Neutrophil (primary cell): ENCODE data around the gene DUSP2.

Experiments used
- H3K27ac ChIP-seq: fragments of 200-600 bp; sonication (generic); 2 replicates; pipeline ENCODE4 v1.5.1; 2016; ENCODE audit warnings: mild to moderate bottlenecking, moderate library complexity
- H3K27me3 ChIP-seq: fragments of 200-600 bp; sonication (generic); 2 replicates; pipeline ENCODE4 v1.6.0; 2016; ENCODE audit warnings: mild to moderate bottlenecking
- H3K36me3 ChIP-seq: fragments of 200-600 bp; sonication (generic); 2 replicates; pipeline ENCODE4 v1.5.1; 2017
- H3K4me1 ChIP-seq, 2 experiments: fragments of 200-600 bp in 1 of 2; sonication (generic) in 1 of 2; 1 replicate in 1 of 2; 2 replicates in 1 of 2; pipeline versions ENCODE4 v1.5.1 to v1.6.1; 2013 to 2016; ENCODE audit warnings: low read depth in 1 of 2, low read length in 1 of 2, mild to moderate bottlenecking in 1 of 2, moderate library complexity in 1 of 2; ENCODE audit not compliant: control insufficient read depth in 1 of 2, insufficient read depth in 1 of 2
- H3K4me3 ChIP-seq, 2 experiments: fragments of 200-600 bp in 1 of 2; sonication (generic) in 1 of 2; 1 replicate in 1 of 2; 2 replicates in 1 of 2; pipeline ENCODE4 v1.5.1; 2013 to 2016; ENCODE audit warnings: low read depth in 1 of 2, low read length in 1 of 2, mild to moderate bottlenecking in 1 of 2, moderate library complexity in 1 of 2
- H3K9me3 ChIP-seq: fragments of 200-600 bp; sonication (generic); 2 replicates; pipeline ENCODE4 v1.5.1; 2016
- TF ChIP-seq, protein P1 (sequence below): fragments of 200-600 bp; sonication (generic); IDR thresholded peaks from 2 replicates; pipeline ENCODE4 v1.5.1; 2016; ENCODE audit warnings: antibody characterized with exemption

DUSP2 gene

DNA sequence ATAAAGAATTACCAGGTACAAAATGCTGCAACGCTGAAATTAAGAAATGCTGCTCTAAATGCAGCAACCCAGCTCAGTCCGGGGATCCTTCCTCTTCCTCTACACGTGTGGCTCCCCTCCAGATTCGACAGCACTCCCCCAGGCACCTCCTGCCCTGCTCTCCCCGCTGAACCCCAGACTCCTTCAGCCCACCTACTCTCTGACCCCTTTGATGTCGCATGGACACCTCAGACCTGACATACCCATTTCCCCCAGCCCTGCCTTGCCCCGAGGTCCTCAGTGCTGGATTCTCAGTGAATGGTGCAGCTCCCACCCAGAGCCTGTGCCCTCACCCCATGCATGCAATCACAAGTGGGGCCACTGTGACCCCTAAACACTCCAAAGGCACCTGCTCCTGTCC, 24.2 kb downstream of the DUSP2 start:
- TF ChIP-seq, protein P1, sequence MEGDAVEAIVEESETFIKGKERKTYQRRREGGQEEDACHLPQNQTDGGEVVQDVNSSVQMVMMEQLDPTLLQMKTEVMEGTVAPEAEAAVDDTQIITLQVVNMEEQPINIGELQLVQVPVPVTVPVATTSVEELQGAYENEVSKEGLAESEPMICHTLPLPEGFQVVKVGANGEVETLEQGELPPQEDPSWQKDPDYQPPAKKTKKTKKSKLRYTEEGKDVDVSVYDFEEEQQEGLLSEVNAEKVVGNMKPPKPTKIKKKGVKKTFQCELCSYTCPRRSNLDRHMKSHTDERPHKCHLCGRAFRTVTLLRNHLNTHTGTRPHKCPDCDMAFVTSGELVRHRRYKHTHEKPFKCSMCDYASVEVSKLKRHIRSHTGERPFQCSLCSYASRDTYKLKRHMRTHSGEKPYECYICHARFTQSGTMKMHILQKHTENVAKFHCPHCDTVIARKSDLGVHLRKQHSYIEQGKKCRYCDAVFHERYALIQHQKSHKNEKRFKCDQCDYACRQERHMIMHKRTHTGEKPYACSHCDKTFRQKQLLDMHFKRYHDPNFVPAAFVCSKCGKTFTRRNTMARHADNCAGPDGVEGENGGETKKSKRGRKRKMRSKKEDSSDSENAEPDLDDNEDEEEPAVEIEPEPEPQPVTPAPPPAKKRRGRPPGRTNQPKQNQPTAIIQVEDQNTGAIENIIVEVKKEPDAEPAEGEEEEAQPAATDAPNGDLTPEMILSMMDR = no peak
- Histone ChIP-seq H3K9me3 (no peaks in the 10 kb centered on the region), H3K4me1 (peaks cover 3 to 13% of the 10 kb centered on the region in 2 experiments), H3K36me3 (no peaks in the 10 kb centered on the region), H3K27me3 (peaks cover 60% of the 10 kb centered on the region), H3K4me3 (no peak overlapping the region), H3K27ac (no peak overlapping the region)

DNA sequence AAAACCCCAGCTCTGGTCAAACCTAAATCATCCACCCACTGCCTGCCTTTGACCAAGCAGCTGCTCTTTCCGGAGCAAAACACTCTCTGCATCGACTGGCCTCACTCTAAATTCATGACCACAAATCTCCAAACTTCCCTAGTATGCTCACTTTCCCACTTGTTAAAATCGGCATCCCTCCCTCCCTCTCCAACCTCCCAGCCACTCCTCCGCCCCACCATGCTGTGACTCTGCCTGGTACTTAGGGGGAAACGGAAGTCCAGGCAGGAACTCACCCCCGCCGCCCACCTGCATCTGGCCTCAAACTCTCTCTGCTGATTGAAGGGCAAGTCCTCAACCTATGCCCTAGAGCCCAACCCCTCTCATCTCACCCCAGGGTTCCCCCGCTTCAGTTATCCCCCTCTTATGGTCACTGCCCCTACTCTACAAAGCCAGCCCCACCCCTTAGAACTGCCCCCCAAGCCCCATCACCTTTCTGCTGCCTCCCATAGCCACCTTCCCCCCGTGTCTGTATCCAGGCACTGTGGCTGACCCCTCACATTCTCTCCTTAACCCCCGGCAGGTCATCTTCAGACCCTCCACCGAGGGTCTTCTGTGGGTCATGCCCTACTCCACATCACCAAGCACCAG, 25.0 kb downstream of the DUSP2 start:
- Histone ChIP-seq H3K36me3 (no peaks in the 10 kb centered on the region), H3K4me1 (peaks cover 3 to 17% of the 10 kb centered on the region in 2 experiments), H3K4me3 (no peak overlapping the region), H3K9me3 (no peaks in the 10 kb centered on the region), H3K27me3 (peaks cover 68% of the 10 kb centered on the region), H3K27ac (no peak overlapping the region)
- TF ChIP-seq, protein P1 = no peak

DNA sequence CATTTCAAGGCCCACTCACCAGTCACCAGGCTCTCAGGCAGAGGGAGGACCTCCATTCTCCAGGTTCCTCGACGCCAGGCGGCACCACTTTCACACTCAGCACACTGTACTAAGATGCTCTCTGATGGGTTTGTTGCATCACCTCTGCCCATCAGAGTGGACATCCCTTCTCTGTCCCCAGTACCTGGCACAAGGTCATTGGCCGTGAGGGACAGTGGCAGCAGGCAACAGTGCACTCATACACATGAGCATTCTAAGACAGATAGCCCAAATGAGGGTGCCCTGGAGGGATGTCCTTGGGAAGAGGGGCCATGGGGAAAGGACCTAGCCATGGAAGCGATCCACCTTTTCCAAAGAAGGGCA, 25.9 kb downstream of the DUSP2 start:
- no peaks in the 10 kb centered on the region for H3K9me3 ChIP-seq
- H3K4me3 ChIP-seq = no peak overlapping the region
- TF ChIP-seq, protein P1 = no peak
- H3K36me3 ChIP-seq = no peaks in the 10 kb centered on the region
- peaks cover 3 to 17% of the 10 kb centered on the region in 2 experiments for H3K4me1 ChIP-seq
- no peak overlapping the region for H3K27ac ChIP-seq
- H3K27me3 ChIP-seq = peaks cover 77% of the 10 kb centered on the region

DNA sequence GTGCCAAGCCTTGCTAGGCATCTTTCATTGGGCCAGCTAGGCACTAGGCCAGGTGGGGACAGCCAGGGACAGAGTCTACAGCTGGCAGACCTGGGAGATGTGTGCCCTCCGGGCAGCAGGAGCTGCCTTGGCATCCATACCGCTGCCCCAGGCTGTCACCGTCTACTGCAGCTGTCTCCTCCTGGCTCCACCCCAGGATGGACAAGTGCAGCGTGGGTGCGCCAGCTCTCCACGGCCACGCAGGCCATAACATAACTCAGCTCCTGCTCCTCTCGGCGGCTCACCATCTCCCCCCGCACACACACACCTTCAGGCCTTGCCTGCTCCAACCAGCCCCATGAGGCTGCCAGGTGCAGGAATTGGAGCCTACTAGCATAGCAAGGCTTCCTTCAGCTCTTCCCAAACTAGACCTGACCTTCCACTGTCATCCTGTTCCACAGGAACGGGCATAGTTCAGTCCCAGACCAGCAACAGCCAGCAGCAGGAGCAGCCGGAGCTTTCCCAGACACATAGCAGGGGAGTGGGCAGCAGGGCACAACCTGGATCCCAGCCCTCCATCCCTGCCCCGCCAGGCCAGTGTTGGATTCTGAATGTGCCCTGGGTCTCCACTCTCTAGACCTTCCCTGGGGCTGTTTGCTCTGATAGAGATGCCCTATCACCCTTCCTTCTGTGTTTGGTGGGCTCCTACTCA, 26.4 kb downstream of the DUSP2 start:
- H3K36me3 ChIP-seq = no peaks in the 10 kb centered on the region
- TF ChIP-seq, protein P1 = no peak
- peaks cover 82% of the 10 kb centered on the region for H3K27me3 ChIP-seq
- H3K4me3 ChIP-seq = no peak overlapping the region
- H3K9me3 ChIP-seq = no peaks in the 10 kb centered on the region
- H3K4me1 ChIP-seq = peaks cover 3 to 17% of the 10 kb centered on the region in 2 experiments
- H3K27ac ChIP-seq = no peak overlapping the region

DNA sequence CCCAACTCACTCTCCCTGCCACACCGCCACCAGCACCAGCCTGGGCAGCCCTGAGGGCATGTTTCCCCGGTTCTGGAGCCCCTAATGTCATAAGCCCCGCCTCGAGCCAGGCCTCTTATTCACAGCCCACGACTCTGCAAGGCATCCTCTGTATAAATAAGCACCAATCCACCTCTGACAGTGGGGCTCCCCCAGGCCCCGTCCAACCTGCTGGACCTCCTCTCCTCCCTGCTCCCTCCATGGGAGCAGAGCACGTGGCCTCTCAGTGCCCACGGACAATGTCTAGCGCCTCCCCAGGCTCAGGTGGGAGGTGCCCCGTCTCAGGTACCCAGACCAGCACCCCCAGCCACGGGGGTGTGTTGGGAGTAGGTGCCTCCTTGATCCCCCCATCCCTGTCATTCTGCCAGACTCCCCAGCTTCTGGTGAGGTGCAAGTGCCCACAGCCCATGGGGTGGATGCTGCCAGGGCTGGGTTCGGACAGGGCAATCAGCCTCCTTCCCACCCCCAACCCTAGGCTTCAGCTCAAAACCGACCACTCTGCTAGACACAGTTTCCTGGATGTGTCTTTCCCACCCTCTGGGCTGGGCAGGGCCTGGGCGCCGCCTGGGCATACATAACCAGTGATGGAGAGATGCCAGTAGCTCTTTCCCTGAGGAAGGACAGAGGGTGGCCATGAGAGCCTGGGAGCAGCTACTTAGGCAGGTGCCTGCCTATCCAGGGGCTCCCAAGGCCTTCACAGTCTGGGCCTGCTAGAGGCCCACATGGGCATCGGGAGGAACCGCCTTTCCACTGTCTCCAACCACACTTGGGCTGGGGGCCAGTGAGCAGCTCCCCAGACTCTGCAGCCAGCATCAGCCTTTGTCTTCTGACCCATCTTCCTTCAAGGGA, 27.3 kb downstream of the DUSP2 start:
- TF ChIP-seq, protein P1 = no peak
- H3K4me1 ChIP-seq = peaks cover 3 to 17% of the 10 kb centered on the region in 2 experiments
- no peak overlapping the region for H3K27ac ChIP-seq
- H3K36me3 ChIP-seq = no peaks in the 10 kb centered on the region
- H3K4me3 ChIP-seq = no peak overlapping the region
- peaks cover 88% of the 10 kb centered on the region for H3K27me3 ChIP-seq
- no peaks in the 10 kb centered on the region for H3K9me3 ChIP-seq
